A549 (cell line): Measurements from ENCODE around the gene MGAT3.

Source experiments
- EP300 ChIP-seq, 2 experiments: fragments of >200 bp; sonication (Bioruptor Twin); formaldehyde crosslinking; IDR thresholded peaks; 2 replicates in 1 of 2; 3 replicates in 1 of 2; pipeline ENCODE4 v1.6.1; 2016 to 2017
- NFE2L2 ChIP-seq: fragments of 150-350 bp; conservative IDR thresholded peaks from 2 replicates; pipeline ENCODE4 v1.6.1; 2014; ENCODE audit warnings: low read length
- POLR2A ChIP-seq: IDR thresholded peaks from 2 replicates; pipeline ENCODE4 v1.6.1; 2012; ENCODE audit warnings: mild to moderate bottlenecking, low read length
- POLR2AphosphoS2 ChIP-seq: conservative IDR thresholded peaks from 2 replicates; pipeline ENCODE4 v1.6.1; 2012; ENCODE audit warnings: low read length, improper control_type of control experiment, inconsistent platforms
- RAD21 ChIP-seq, 2 experiments: fragments of >200 bp in 1 of 2; sonication (Bioruptor Twin) in 1 of 2; formaldehyde crosslinking in 1 of 2; IDR thresholded peaks in 1 of 2; conservative IDR thresholded peaks in 1 of 2; 2 replicates in 1 of 2; 3 replicates in 1 of 2; pipeline ENCODE4 v1.6.1; 2012 to 2018; ENCODE audit warnings: inconsistent platforms in 1 of 2
- RFX5 ChIP-seq: fragments of 450-650 bp; IDR thresholded peaks from 2 replicates; pipeline ENCODE4 v1.7.1; 2014; ENCODE audit warnings: antibody characterized with exemption, mild to moderate bottlenecking, moderate library complexity
- TF ChIP-seq, protein P1 (sequence below): fragments of 150-350 bp; IDR thresholded peaks from 2 replicates; pipeline ENCODE4 v1.6.1; 2014; ENCODE audit warnings: low read depth, mild to moderate bottlenecking, low read length
- TF ChIP-seq, protein P2 (sequence below): fragments of >200 bp; sonication (Bioruptor Twin); formaldehyde crosslinking; IDR thresholded peaks from 3 replicates; pipeline ENCODE4 v1.5.1; 2016

DNA sequence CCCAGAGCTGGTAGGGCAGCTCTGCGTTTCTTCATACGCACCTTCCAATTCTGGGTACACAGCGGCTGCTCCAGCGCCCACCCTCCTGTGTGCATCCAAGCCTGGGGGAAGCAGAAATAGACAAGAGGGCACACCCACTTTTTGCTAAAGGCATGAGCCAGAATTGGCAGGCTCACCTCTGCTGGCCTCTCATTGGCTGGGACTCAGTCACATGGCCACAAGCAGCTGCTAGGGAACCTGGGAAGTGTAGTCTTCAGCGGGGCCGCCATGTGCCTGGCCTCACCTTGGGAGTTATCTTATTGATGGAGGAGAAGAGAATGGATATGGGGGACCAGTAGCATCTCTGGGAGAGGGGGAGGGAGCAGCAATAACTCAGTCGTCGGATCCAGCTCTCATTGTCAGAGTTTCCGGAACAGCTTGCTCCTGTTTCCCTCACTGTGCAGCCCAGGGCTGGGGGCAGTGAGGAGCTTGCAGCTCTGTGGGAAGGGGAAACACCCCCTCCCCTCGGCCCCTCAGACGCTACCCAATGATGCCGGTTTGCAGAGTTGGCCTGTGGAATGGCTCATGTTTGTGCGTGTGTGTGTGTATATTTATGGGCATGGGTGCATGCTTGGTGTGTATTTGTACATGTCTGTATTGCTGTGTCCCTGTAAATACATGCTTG, 33.5 kb downstream of the MGAT3 start:
- TF ChIP-seq POLR2AphosphoS2: no peak
- TF ChIP-seq, protein P1, sequence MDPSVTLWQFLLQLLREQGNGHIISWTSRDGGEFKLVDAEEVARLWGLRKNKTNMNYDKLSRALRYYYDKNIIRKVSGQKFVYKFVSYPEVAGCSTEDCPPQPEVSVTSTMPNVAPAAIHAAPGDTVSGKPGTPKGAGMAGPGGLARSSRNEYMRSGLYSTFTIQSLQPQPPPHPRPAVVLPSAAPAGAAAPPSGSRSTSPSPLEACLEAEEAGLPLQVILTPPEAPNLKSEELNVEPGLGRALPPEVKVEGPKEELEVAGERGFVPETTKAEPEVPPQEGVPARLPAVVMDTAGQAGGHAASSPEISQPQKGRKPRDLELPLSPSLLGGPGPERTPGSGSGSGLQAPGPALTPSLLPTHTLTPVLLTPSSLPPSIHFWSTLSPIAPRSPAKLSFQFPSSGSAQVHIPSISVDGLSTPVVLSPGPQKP: no peak
- TF ChIP-seq, protein P2, sequence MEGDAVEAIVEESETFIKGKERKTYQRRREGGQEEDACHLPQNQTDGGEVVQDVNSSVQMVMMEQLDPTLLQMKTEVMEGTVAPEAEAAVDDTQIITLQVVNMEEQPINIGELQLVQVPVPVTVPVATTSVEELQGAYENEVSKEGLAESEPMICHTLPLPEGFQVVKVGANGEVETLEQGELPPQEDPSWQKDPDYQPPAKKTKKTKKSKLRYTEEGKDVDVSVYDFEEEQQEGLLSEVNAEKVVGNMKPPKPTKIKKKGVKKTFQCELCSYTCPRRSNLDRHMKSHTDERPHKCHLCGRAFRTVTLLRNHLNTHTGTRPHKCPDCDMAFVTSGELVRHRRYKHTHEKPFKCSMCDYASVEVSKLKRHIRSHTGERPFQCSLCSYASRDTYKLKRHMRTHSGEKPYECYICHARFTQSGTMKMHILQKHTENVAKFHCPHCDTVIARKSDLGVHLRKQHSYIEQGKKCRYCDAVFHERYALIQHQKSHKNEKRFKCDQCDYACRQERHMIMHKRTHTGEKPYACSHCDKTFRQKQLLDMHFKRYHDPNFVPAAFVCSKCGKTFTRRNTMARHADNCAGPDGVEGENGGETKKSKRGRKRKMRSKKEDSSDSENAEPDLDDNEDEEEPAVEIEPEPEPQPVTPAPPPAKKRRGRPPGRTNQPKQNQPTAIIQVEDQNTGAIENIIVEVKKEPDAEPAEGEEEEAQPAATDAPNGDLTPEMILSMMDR: no peak
- no peak for TF ChIP-seq RAD21 (conservative IDR thresholded peaks at IDR 0.05 in 1 of 2, IDR thresholded peaks at IDR 0.05 in 1 of 2)
- no peak for TF ChIP-seq NFE2L2
- TF ChIP-seq POLR2A: no peak
- TF ChIP-seq EP300 (IDR thresholded peaks at IDR 0.05): no peak
- TF ChIP-seq RFX5: no peak
